ENCODE results near the gene TINCR.
A peak's percentile ranks its signal among the peaks of the same experiment; 100 is the strongest.

TINCR gene

DNA sequence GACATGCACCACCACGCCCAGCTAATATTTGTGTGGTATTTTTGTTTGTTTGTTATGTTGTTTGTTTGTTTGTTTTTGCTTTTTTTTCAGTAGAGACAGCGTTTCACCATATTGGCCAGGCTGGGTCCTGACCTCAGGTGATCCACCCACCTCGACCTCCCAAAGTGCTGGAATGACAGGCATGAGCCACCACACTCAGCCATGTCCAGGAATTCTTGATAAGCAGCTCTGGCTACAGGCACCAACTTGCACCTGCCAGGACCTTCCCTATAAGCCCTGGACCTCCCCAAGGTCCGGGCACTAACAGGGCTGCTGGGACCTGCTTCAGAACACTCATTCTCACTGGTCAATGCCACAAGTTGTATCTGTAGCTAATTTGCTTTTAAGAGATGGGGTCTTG is 48.7 kb downstream of the TINCR start:
- no peaks in the 10 kb centered on the region for H3F3A ChIP-seq (ENCODE audit: insufficient read depth, low read length)
- H3K4me2 ChIP-seq (ENCODE audit: low read depth, low read length), result no peak overlapping the region
- H3K27me3 ChIP-seq (replicated peaks; ENCODE audit: insufficient read depth, low read length), result peaks cover 60% of the 10 kb centered on the region
- no peak for DNase-seq
- H3K79me2 ChIP-seq (ENCODE audit: low read length), result no peaks in the 10 kb centered on the region
- TF ChIP-seq CTCF (IDR thresholded peaks at IDR 0.05; ENCODE audit: low read length) (no peak), EZH2phosphoT487 (IDR thresholded peaks at IDR 0.05; ENCODE audit: low read length) (no peak), EZH2 (optimal IDR thresholded peaks at IDR 0.05; ENCODE audit: low read depth, low read length) (no peak)
- no peaks in the 10 kb centered on the region for H3K9me3 ChIP-seq (replicated peaks; ENCODE audit: insufficient read depth, low read length)
- H3K36me3 ChIP-seq (replicated peaks; ENCODE audit: insufficient read depth, low read length), result no peaks in the 10 kb centered on the region
- no peaks in the 10 kb centered on the region for H4K20me1 ChIP-seq (ENCODE audit: insufficient read depth, low read length)
- no peaks in the 10 kb centered on the region for H3K4me1 ChIP-seq (ENCODE audit: low read length)
- no peak overlapping the region for H3K27ac ChIP-seq (ENCODE audit: low read length)
- H3K4me3 ChIP-seq (ENCODE audit: low read length), result no peak overlapping the region
- H3K9me2 ChIP-seq (replicated peaks; ENCODE audit: insufficient read depth, low read length), result no peaks in the 10 kb centered on the region
- no peak overlapping the region for H2AFZ ChIP-seq (ENCODE audit: low read length)
- no peak overlapping the region for H3K9ac ChIP-seq (ENCODE audit: low read length)

GRCh38 chr19:5515737-5516136 is 52.0 kb downstream of the TINCR start:
- Histone ChIP-seq H3K9ac (ENCODE audit: low read length) (no peak overlapping the region), H3K4me3 (ENCODE audit: low read length) (no peak overlapping the region), H3K27me3 (replicated peaks; ENCODE audit: insufficient read depth, low read length) (peaks cover 57% of the 10 kb centered on the region), H3K27ac (ENCODE audit: low read length) (no peak overlapping the region), H4K20me1 (ENCODE audit: insufficient read depth, low read length) (no peaks in the 10 kb centered on the region), H2AFZ (ENCODE audit: low read length) (no peak overlapping the region), H3K4me1 (ENCODE audit: low read length) (no peaks in the 10 kb centered on the region), H3K79me2 (ENCODE audit: low read length) (no peaks in the 10 kb centered on the region), H3K4me2 (ENCODE audit: low read depth, low read length) (no peak overlapping the region), H3K9me2 (replicated peaks; ENCODE audit: insufficient read depth, low read length) (no peaks in the 10 kb centered on the region), H3F3A (ENCODE audit: insufficient read depth, low read length) (no peaks in the 10 kb centered on the region), H3K36me3 (replicated peaks; ENCODE audit: insufficient read depth, low read length) (no peaks in the 10 kb centered on the region), H3K9me3 (replicated peaks; ENCODE audit: insufficient read depth, low read length) (no peaks in the 10 kb centered on the region)
- no peak for DNase-seq
- TF ChIP-seq EZH2 (optimal IDR thresholded peaks at IDR 0.05; ENCODE audit: low read depth, low read length), result no peak
- TF ChIP-seq CTCF (IDR thresholded peaks at IDR 0.05; ENCODE audit: low read length), result peak; percentile 25

DNA sequence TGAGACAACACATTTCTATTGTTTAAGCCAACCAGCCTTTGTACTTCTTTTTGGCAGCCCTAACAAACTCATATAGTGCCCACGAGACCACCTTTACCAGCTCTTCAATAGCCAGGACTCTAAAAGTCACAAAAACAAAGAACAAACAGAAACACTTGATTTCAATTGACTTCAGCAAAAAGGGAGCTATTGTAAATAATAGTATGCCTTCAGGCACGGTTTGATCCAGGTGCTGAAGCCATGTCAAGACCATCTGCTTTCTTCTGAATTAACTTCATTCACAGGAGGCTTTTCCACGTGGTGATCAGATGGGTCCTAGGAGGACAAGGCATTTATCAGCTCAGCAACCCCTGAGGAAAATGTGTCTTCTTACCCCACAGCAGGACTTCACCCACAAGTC is 53.8 kb downstream of the TINCR start:
- Histone ChIP-seq H3K4me3 (ENCODE audit: low read length) (no peak overlapping the region), H3K36me3 (replicated peaks; ENCODE audit: insufficient read depth, low read length) (no peaks in the 10 kb centered on the region), H3K27me3 (replicated peaks; ENCODE audit: insufficient read depth, low read length) (peaks cover 58% of the 10 kb centered on the region), H3K9me2 (replicated peaks; ENCODE audit: insufficient read depth, low read length) (no peaks in the 10 kb centered on the region), H3K9ac (ENCODE audit: low read length) (no peak overlapping the region), H2AFZ (ENCODE audit: low read length) (no peak overlapping the region), H3K9me3 (replicated peaks; ENCODE audit: insufficient read depth, low read length) (no peaks in the 10 kb centered on the region), H3F3A (ENCODE audit: insufficient read depth, low read length) (no peaks in the 10 kb centered on the region), H3K79me2 (ENCODE audit: low read length) (no peaks in the 10 kb centered on the region), H4K20me1 (ENCODE audit: insufficient read depth, low read length) (no peaks in the 10 kb centered on the region), H3K4me1 (ENCODE audit: low read length) (no peaks in the 10 kb centered on the region), H3K27ac (ENCODE audit: low read length) (no peak overlapping the region), H3K4me2 (ENCODE audit: low read depth, low read length) (no peak overlapping the region)
- DNase-seq, result no peak
- TF ChIP-seq EZH2 (optimal IDR thresholded peaks at IDR 0.05; ENCODE audit: low read depth, low read length), result no peak
- no peak for TF ChIP-seq CTCF (IDR thresholded peaks at IDR 0.05; ENCODE audit: low read length)
- TF ChIP-seq EZH2phosphoT487 (IDR thresholded peaks at IDR 0.05; ENCODE audit: low read length), result no peak
